Aortic smooth muscle cell (primary cell): ENCODE data around the gene ZFP30. TPM values are rescaled to one million over a fixed set of nuclear protein-coding genes. Genes with fewer than 3 reads are reported as not detected.

Experiments used
- total RNA-seq: library from RNA; depleted of rRNA; stranded (reverse); fragments of >200 nt; gene quantifications from 2 replicates; pipeline ENCODE4 v1.2.3, GENCODE V29; 2014

ZFP30 gene
- 13.6 and 14.5 TPM in 2 replicates for total RNA-seq

GRCh38 chr19:37655301-37655688 lies at the start of gene ZFP30:
Gene ZFP30 (minus strand): TSS chr19:37655465. CDS start chr19:37647822, 7,643 bp downstream.

GRCh38 chr19:37594304-37594981 lies 60.8 kb downstream of the ZFP30 start, which contains the start of the genes ZNF540 and ZNF571:
Gene ZNF540 (plus strand): TSS chr19:37594876. CDS start chr19:37598448, 3,572 bp downstream.
Gene ZNF571 (minus strand): TSS chr19:37594792. CDS start chr19:37586676, 8,116 bp downstream.

Other genes with a start within 250 kb of the ZFP30 start
- 7.2 and 8.3 TPM in 2 replicates for gene ZNF569, start 188.0 kb downstream of the ZFP30 start, total RNA-seq
- 8.2 and 9.9 TPM in 2 replicates for gene ZNF570, start 186.1 kb downstream of the ZFP30 start, total RNA-seq
- gene ZNF793, start 148.5 kb downstream of the ZFP30 start, total RNA-seq: 0.87 and 1.6 TPM in 2 replicates
- gene ZNF571, start 60.7 kb downstream of the ZFP30 start, total RNA-seq: 2.4 and 3.0 TPM in 2 replicates
- gene ZNF540, start 60.6 kb downstream of the ZFP30 start, total RNA-seq: 0.81 and 0.92 TPM in 2 replicates
- 3.0 and 3.5 TPM in 2 replicates for gene ZNF607, start 64.3 kb upstream of the ZFP30 start, total RNA-seq
- gene ZNF573, start 124.1 kb upstream of the ZFP30 start, total RNA-seq: 5.4 and 6.1 TPM in 2 replicates